ENCODE data around the gene HOXC5. TPM values are rescaled to one million over a fixed set of nuclear protein-coding genes. Genes with fewer than 3 reads are reported as not detected.

Gene HOXC5
- total RNA-seq, 4 donors from 2014 or later, result 0.36 to 1.4 TPM; not detected in 2

DNA sequence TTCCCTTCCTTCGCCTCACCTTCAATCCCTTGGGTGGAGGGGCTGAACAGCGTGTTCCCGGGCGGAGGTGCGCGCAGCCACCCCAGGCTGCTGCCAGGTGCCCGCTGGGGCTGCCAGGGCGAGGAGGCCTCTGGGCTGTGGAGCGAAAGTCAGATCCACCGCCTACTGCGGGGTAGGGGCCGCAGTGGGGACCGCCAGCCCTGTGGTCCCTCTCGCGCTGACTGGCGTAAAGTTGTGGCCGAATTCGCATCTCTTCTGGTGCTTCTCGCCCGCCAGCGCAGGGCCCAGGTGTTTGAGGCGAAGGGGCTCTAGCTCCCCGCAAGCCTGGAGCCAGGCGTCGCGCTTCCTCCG, 13.9 kb downstream of the HOXC5 start:
- DNase-seq (no peak), ATAC-seq (no peak)
- intact Hi-C loops (cut with DNase I; ENCODE audit: low total_unique reads), result no loop called here
- no peak overlapping the region for H3K4me3 ChIP-seq
- peaks cover 8 to 10% of the 10 kb centered on the region in 2 donors for H3K4me1 ChIP-seq
- peaks cover 0 to 3% (median 0%) of the 10 kb centered on the region in 3 donors for H3K27me3 ChIP-seq
- no peaks in the 10 kb centered on the region for H3K36me3 ChIP-seq
- no peaks in the 10 kb centered on the region for H3K9me3 ChIP-seq
- TF ChIP-seq, protein P1, sequence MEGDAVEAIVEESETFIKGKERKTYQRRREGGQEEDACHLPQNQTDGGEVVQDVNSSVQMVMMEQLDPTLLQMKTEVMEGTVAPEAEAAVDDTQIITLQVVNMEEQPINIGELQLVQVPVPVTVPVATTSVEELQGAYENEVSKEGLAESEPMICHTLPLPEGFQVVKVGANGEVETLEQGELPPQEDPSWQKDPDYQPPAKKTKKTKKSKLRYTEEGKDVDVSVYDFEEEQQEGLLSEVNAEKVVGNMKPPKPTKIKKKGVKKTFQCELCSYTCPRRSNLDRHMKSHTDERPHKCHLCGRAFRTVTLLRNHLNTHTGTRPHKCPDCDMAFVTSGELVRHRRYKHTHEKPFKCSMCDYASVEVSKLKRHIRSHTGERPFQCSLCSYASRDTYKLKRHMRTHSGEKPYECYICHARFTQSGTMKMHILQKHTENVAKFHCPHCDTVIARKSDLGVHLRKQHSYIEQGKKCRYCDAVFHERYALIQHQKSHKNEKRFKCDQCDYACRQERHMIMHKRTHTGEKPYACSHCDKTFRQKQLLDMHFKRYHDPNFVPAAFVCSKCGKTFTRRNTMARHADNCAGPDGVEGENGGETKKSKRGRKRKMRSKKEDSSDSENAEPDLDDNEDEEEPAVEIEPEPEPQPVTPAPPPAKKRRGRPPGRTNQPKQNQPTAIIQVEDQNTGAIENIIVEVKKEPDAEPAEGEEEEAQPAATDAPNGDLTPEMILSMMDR (IDR thresholded peaks at IDR 0.05 in 4 of 5, conservative IDR thresholded peaks at IDR 0.05 in 1 of 5), result no peak
- no peak for TF ChIP-seq POLR2A (IDR thresholded peaks at IDR 0.05)
- no peak overlapping the region for H3K27ac ChIP-seq
- in situ Hi-C loops (cut with MboI; ENCODE audit: low sequenced_read_pairs in 4 of 4), result no loop called here

DNA sequence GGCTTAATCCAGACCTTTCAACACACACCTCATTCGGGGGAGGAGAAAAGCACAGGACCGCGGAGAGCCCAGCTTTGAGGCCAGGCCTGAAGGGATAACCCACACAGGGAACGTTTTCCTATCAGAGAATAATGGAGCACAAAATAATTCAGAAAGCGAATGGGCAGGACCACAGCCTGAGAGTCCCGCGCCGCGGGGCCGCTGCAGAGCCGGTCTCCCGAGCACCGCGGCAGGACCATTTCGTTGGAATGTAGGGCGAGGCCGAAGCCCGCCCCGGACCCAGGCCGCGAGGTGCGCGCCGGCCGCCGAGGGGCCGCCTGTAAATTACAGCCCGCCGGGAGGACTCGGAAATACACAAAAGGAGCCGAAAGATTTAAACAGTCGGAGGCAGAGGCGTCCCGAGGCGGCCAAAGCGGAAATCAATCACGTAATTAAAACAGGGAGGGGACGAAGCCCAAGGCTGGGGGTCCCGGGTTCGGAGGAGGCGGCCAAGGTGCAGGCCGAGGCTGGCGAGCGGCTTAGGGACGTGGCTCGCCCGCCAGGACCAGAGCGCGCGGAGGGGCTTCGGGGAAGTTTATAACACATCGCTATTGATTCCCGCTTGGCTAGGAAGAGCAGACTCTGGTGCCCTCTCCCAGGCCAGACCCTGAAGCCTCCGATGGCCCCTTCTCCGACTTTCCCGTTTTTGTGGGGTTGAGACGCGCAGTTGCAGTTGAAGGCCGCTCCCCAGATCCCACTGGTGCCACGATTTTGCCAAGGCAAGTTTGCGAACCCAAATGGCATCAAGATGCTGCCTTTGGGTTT, 14.5 kb downstream of the HOXC5 start:
- Histone ChIP-seq H3K9me3 (no peaks in the 10 kb centered on the region), H3K36me3 (no peaks in the 10 kb centered on the region), H3K27me3 (peaks cover 0 to 3% (median 0%) of the 10 kb centered on the region in 3 donors), H3K4me3 (no peak overlapping the region), H3K27ac (no peak overlapping the region), H3K4me1 (peaks cover 9 to 10% of the 10 kb centered on the region in 2 donors)
- ATAC-seq, result no peak
- intact Hi-C loops (cut with DNase I; ENCODE audit: low total_unique reads), result no loop called here
- DNase-seq, result no peak
- in situ Hi-C loops (cut with MboI; ENCODE audit: low sequenced_read_pairs in 4 of 4), result no loop called here
- no peak for TF ChIP-seq POLR2A (IDR thresholded peaks at IDR 0.05)
- TF ChIP-seq, protein P1 (IDR thresholded peaks at IDR 0.05 in 4 of 5, conservative IDR thresholded peaks at IDR 0.05 in 1 of 5), result no peak

GRCh38 chr12:54047964-54048303, 15.1 kb downstream of the HOXC5 start:
- peaks cover 0 to 3% (median 0%) of the 10 kb centered on the region in 3 donors for H3K27me3 ChIP-seq
- in situ Hi-C loops (cut with MboI; ENCODE audit: low sequenced_read_pairs in 4 of 4) (no loop called here), intact Hi-C loops (cut with DNase I; ENCODE audit: low total_unique reads) (no loop called here)
- DNase-seq (no peak), ATAC-seq (no peak)
- H3K4me3 ChIP-seq, result no peak overlapping the region
- no peak overlapping the region for H3K27ac ChIP-seq
- H3K36me3 ChIP-seq, result no peaks in the 10 kb centered on the region
- TF ChIP-seq POLR2A (IDR thresholded peaks at IDR 0.05), result no peak
- TF ChIP-seq, protein P1 (IDR thresholded peaks at IDR 0.05 in 4 of 5, conservative IDR thresholded peaks at IDR 0.05 in 1 of 5), result no peak
- no peaks in the 10 kb centered on the region for H3K9me3 ChIP-seq
- H3K4me1 ChIP-seq, result peaks cover 10 to 14% of the 10 kb centered on the region in 2 donors

DNA sequence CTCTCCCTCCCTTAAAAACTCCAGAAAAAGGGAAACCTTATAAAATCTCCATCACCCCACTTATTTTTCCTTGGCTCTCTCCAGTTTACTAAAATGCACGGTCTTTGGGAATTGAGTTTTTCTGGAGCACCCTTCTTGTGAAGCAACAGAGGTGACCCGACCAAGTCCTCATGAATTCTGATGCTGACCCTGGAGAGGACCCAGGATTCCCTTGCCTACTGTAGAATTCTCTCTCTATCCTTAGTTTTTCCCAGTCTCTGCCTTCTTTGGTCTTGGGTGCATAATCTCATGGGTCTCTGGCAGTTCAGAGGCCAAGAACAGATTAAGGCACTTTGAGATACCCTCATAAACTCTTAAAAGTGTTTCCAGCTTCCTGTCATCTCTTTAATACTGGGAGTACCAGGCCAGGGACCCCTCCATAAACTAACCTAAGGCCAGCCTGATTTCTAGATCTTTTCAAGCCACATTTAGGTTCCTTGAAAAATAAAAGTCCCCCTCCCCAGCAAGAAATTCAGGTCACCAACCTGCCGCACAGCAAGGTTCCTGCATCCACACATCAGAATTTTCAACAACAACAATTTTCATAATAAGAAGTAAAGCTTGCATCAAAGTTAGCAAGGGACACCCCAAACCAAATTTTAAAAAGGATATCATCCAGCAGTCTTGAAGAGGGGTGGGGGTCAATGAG, 15.7 kb downstream of the HOXC5 start:
- Histone ChIP-seq H3K9me3 (no peaks in the 10 kb centered on the region), H3K27me3 (peaks cover 0 to 3% (median 0%) of the 10 kb centered on the region in 3 donors), H3K36me3 (no peaks in the 10 kb centered on the region), H3K4me3 (no peak overlapping the region), H3K27ac (no peak overlapping the region), H3K4me1 (peaks cover 4 to 11% of the 10 kb centered on the region in 2 donors)
- ATAC-seq, result no peak
- TF ChIP-seq POLR2A (IDR thresholded peaks at IDR 0.05), result no peak
- TF ChIP-seq, protein P1 (IDR thresholded peaks at IDR 0.05 in 4 of 5, conservative IDR thresholded peaks at IDR 0.05 in 1 of 5), result no peak
- intact Hi-C loops (cut with DNase I; ENCODE audit: low total_unique reads), result no loop called here
- in situ Hi-C loops (cut with MboI; ENCODE audit: low sequenced_read_pairs in 4 of 4), result no loop called here
- no peak for DNase-seq
